Measurements from ENCODE around the gene PLEKHM1.

Gene PLEKHM1

DNA sequence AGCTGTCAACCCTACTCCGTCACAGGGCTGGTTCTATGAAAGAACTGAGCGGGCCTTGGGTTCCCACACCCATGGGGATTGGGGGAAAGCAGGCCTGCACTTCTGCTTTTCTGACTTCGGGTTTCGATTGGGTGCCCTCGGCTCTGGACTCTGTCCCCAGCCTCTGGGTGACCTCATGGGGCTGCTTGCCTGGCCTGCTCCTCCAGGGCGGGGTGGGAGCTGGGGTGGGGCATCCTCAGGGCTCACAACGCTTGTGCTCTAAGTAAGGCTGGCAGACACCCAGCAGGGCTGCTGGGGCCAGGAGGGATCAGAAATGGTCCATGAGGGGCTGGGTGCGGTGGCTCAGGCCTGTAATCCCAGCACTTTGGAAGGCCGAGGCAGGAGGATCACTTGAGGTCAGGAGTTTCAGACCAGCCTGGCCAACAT, 77.0 kb downstream of the PLEKHM1 start:
- Histone ChIP-seq H3K4me3 (ENCODE audit: low read depth in 1 of 5, low read length in 5 of 5) (no peak overlapping the region), H3K9me3 (ENCODE audit: control insufficient read depth in 5 of 5, low read length in 5 of 5) (no peaks in the 10 kb centered on the region), H3K27ac (ENCODE audit: low read depth, low read length) (no peak overlapping the region), H3K4me1 (ENCODE audit: control insufficient read depth in 5 of 5, insufficient read depth in 5 of 5, low read length in 5 of 5) (peaks cover 2 to 50% (median 31%) of the 10 kb centered on the region in 5 donors), H3K27me3 (ENCODE audit: control insufficient read depth in 5 of 5, insufficient read depth in 4 of 5, low read length in 5 of 5) (no peaks in the 10 kb centered on the region), H3K36me3 (ENCODE audit: control insufficient read depth in 5 of 5, insufficient read depth in 5 of 5, low read length in 5 of 5) (peaks cover 0 to 5% (median 0%) of the 10 kb centered on the region in 5 donors), H3K9ac (ENCODE audit: low read length in 5 of 5) (no peak overlapping the region)

DNA sequence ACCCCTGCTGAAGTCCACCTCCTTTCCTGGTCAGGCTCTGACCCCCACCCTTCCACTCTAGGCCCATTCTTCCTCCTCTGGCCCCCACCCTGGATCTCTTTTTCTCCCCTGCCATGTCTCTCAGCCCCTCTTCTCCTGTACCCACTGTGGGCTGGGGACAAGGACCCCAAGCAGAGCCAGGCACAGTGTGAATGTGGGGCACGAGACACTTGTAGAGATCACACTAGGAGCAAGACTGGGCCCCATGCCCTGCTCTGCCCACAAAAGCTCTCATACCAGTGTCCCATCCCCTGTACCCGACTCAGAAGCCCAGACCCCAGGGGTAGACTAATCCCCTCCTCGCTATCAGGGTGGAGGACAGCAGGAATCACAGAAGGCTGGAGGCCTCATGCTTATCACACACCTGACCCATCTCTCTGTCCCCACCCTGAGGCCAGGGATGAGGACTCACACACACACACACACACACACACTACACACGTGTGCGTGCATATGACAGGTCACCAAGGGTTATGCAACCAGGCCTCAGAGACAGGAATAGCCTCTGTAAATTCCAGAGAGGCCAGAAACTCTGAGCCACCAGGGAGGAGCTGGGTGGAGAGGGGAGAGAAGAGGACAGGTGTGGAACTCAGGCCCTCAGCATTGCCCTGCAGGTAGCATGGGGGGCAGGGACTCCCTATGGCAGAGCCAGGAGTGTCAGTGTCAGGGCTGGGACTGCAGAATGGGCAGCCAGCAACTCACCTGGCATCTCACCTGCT, 79.0 kb downstream of the PLEKHM1 start:
- Histone ChIP-seq H3K27ac (ENCODE audit: low read depth, low read length) (no peak overlapping the region), H3K4me3 (ENCODE audit: low read depth in 1 of 5, low read length in 5 of 5) (no peak overlapping the region), H3K27me3 (ENCODE audit: control insufficient read depth in 5 of 5, insufficient read depth in 4 of 5, low read length in 5 of 5) (no peaks in the 10 kb centered on the region), H3K4me1 (ENCODE audit: control insufficient read depth in 5 of 5, insufficient read depth in 5 of 5, low read length in 5 of 5) (peaks cover 2 to 64% (median 34%) of the 10 kb centered on the region in 5 donors), H3K36me3 (ENCODE audit: control insufficient read depth in 5 of 5, insufficient read depth in 5 of 5, low read length in 5 of 5) (peaks cover 0 to 5% (median 0%) of the 10 kb centered on the region in 5 donors), H3K9me3 (ENCODE audit: control insufficient read depth in 5 of 5, low read length in 5 of 5) (no peaks in the 10 kb centered on the region), H3K9ac (ENCODE audit: low read length in 5 of 5) (peak overlapping the region in 1 of 5 donors; percentile 18)

DNA sequence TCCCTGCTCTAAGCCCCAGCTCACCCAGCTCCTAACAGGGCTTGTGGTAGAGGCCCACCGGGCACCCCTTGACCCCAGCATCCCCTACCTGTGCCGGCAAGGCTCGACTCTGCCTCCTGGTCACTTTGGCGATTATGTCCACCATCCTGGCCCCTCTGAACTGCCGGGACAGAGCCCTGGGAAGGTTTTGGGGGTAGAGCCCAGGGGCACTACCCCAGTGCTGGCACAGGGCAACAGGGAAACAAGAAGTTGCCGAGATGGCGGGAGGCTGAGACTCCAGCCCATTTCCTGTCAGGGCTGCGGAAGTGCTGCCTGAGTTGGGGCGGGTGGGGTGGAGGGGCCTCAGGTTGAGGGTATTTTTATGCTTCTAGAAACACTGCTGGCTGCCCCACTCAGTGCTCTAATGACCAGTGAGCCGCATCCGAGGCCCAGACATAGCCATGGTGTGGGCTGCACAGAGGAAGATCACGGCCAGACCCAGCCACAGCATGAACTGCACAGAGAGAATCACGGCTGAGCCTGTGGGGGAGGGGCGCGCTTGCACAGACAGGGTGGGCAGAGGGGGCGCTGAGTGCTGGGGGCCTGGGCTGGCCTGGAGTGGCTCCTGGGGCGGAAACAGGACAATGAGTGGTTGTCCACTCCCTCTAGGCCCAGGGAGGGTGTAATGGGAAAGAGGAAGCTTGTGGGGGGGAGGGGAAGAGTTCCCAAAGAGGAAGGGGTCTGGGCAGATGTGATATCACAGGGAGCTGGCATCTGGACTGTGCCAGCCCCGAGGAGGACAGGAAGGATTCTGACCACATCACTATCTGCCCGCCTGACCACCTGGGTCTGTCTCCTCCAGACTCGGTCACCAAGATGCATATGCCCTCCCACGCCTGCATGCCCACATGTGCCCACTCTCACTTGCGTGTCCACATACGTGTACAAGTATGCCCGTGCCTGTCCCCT, 80.1 kb downstream of the PLEKHM1 start:
- H3K9me3 ChIP-seq (ENCODE audit: control insufficient read depth in 5 of 5, low read length in 5 of 5), result no peaks in the 10 kb centered on the region
- H3K36me3 ChIP-seq (ENCODE audit: control insufficient read depth in 5 of 5, insufficient read depth in 5 of 5, low read length in 5 of 5), result peaks cover 0 to 5% (median 5%) of the 10 kb centered on the region in 5 donors
- peak overlapping the region; percentile 50 to 67 (median 59) for H3K4me3 ChIP-seq (ENCODE audit: low read depth in 1 of 5, low read length in 5 of 5)
- H3K4me1 ChIP-seq (ENCODE audit: control insufficient read depth in 5 of 5, insufficient read depth in 5 of 5, low read length in 5 of 5), result peaks cover 2 to 67% (median 39%) of the 10 kb centered on the region in 5 donors
- no peaks in the 10 kb centered on the region for H3K27me3 ChIP-seq (ENCODE audit: control insufficient read depth in 5 of 5, insufficient read depth in 4 of 5, low read length in 5 of 5)
- H3K27ac ChIP-seq (ENCODE audit: low read depth, low read length), result peak overlapping the region; percentile 50
- H3K9ac ChIP-seq (ENCODE audit: low read length in 5 of 5), result peak overlapping the region in 3 of 5 donors; percentile 52 to 81 (median 53)

DNA sequence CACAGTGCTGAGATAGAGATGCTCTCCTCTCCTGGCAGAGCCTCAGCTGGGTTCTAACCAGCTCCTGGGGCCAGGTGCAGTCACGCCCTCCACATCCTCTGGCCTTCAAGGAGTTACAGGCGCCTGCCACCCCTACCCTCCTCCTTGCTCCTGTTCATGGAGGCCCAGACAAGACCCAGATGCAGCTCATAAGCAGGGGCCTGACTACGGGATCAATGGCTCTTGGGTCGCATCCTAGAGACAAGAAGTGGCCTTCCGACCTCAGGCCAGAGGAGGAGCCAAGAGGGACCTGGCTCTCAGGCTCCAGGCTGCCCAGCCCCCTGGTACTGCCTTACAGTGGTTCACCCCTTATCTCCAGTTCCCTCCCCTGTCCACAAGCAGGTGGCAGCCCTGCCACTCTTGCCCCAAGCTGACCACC, 80.9 kb downstream of the PLEKHM1 start:
- Histone ChIP-seq H3K36me3 (ENCODE audit: control insufficient read depth in 5 of 5, insufficient read depth in 5 of 5, low read length in 5 of 5) (peaks cover 0 to 10% (median 9%) of the 10 kb centered on the region in 5 donors), H3K4me1 (ENCODE audit: control insufficient read depth in 5 of 5, insufficient read depth in 5 of 5, low read length in 5 of 5) (peaks cover 2 to 61% (median 40%) of the 10 kb centered on the region in 5 donors), H3K9me3 (ENCODE audit: control insufficient read depth in 5 of 5, low read length in 5 of 5) (no peaks in the 10 kb centered on the region), H3K27ac (ENCODE audit: low read depth, low read length) (peak overlapping the region; percentile 50), H3K9ac (ENCODE audit: low read length in 5 of 5) (peak overlapping the region in 3 of 5 donors; percentile 52 to 81 (median 53)), H3K27me3 (ENCODE audit: control insufficient read depth in 5 of 5, insufficient read depth in 4 of 5, low read length in 5 of 5) (no peaks in the 10 kb centered on the region), H3K4me3 (ENCODE audit: low read depth in 1 of 5, low read length in 5 of 5) (peak overlapping the region; percentile 50 to 67 (median 59))

DNA sequence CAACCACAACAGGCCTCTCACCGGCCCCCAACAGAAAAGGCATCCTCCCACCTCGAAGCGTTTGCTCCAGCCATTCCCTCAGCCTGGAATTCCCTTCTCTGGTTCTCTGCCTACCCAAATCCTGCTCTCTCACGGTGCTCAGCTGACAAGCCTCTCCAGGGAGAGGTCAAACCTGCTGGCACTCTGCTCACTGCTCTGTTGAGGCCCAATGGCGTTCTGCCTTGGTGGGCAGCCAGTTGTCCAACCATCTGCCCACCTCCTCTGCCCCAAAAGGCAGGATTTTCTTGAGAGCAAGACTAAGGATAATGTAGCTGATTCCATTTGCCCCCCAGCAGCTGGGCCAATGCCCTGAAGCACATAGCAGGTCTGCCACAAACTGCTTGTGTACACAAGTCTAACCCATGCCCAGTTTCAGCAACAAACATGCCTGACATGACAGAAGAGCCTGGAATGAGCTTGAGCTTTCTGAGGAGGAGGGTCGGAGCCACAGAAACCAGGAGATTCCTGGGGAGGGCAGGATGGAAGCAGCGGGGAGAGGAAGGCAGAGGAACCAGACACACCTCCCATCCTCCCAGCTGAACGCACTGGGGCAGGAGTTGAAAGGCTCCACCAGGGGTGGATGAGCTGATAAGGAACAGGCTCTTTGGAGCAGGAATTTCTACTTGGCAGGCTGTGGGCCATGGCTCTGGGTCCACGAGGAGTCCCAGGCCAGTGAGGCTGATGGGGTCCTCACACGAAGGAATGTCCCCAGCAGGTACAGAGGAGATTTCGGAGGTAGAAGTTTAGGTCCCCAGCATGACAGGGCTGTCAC, 81.7 kb downstream of the PLEKHM1 start:
- Histone ChIP-seq H3K27me3 (ENCODE audit: control insufficient read depth in 5 of 5, insufficient read depth in 4 of 5, low read length in 5 of 5) (no peaks in the 10 kb centered on the region), H3K9ac (ENCODE audit: low read length in 5 of 5) (peak overlapping the region in 2 of 5 donors; percentile 33 to 52), H3K9me3 (ENCODE audit: control insufficient read depth in 5 of 5, low read length in 5 of 5) (no peaks in the 10 kb centered on the region), H3K4me3 (ENCODE audit: low read depth in 1 of 5, low read length in 5 of 5) (peak overlapping the region in 4 of 5 donors; percentile 50 to 67 (median 60)), H3K27ac (ENCODE audit: low read depth, low read length) (no peak overlapping the region), H3K36me3 (ENCODE audit: control insufficient read depth in 5 of 5, insufficient read depth in 5 of 5, low read length in 5 of 5) (peaks cover 0 to 18% (median 18%) of the 10 kb centered on the region in 5 donors), H3K4me1 (ENCODE audit: control insufficient read depth in 5 of 5, insufficient read depth in 5 of 5, low read length in 5 of 5) (peaks cover 2 to 61% (median 38%) of the 10 kb centered on the region in 5 donors)

DNA sequence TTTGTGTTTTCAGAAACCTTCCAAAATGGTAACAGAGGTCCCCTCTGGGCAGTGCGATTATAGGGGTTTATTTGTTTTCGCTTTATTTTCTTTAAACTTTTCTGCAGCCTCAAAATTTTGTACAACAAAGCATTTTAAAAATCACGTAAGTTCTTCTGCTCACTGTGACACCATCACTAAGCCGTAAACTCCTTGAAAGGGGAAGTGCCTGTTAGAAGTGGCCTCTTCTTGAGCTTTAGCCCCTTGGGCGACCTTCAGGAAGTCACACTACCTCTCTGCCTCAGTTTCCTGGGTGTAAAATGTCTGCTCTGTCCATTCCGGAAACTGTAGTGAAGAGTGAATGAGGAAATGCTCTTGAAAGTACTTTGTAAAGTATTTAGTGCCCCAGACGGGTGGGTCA, 84.4 kb downstream of the PLEKHM1 start:
- H3K9me3 ChIP-seq (ENCODE audit: control insufficient read depth in 5 of 5, low read length in 5 of 5), result no peaks in the 10 kb centered on the region
- H3K4me3 ChIP-seq (ENCODE audit: low read depth in 1 of 5, low read length in 5 of 5), result no peak overlapping the region
- H3K4me1 ChIP-seq (ENCODE audit: control insufficient read depth in 5 of 5, insufficient read depth in 5 of 5, low read length in 5 of 5), result peaks cover 2 to 44% (median 23%) of the 10 kb centered on the region in 5 donors
- H3K36me3 ChIP-seq (ENCODE audit: control insufficient read depth in 5 of 5, insufficient read depth in 5 of 5, low read length in 5 of 5), result peaks cover 0 to 45% (median 38%) of the 10 kb centered on the region in 5 donors
- H3K9ac ChIP-seq (ENCODE audit: low read length in 5 of 5), result no peak overlapping the region
- no peaks in the 10 kb centered on the region for H3K27me3 ChIP-seq (ENCODE audit: control insufficient read depth in 5 of 5, insufficient read depth in 4 of 5, low read length in 5 of 5)
- H3K27ac ChIP-seq (ENCODE audit: low read depth, low read length), result no peak overlapping the region

DNA sequence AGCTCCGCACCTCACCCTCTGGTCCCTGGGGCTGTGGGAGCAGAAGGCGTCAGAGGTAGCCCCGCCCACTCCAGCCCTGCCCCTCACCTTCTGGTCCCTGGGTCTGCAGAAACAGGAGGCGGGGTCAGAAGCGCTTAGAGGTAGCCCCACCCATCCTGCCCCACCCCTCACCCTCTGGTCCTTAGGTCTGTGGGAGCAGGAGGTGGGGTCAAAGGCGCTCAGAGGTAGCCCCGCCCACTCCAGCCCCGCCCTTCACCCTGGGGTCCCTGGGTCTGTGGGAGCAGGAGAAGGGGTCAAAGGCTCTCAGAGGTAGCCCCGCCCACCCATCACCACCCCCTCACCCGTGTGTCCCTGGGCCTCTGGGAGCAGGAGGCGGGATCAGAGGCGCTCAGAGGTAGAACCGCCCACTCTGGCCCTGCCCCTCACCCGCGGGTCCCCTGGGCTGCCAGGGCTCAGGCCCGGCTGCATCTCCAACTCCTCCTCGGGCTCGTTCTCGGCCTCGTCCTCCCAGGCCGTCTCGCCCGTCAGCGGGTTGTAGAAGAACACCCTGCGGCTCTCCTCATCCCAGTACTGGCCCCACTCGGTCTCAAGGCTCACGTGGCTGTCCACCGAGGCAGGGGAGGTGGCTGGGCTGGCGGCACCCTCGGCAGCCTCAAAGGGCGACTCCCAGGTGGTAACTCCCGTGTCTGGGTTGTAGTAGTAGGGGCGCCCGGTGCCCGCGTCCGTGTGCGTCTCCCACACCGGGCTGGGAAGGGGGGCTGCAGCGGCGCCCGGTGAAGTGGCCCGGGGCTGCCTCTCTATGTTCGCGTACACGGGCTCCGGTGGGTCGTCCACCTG, 85.1 kb downstream of the PLEKHM1 start:
- Histone ChIP-seq H3K9ac (ENCODE audit: low read length in 5 of 5) (no peak overlapping the region), H3K36me3 (ENCODE audit: control insufficient read depth in 5 of 5, insufficient read depth in 5 of 5, low read length in 5 of 5) (peaks cover 0 to 51% (median 38%) of the 10 kb centered on the region in 5 donors), H3K4me3 (ENCODE audit: low read depth in 1 of 5, low read length in 5 of 5) (no peak overlapping the region), H3K9me3 (ENCODE audit: control insufficient read depth in 5 of 5, low read length in 5 of 5) (no peaks in the 10 kb centered on the region), H3K4me1 (ENCODE audit: control insufficient read depth in 5 of 5, insufficient read depth in 5 of 5, low read length in 5 of 5) (peaks cover 0 to 38% (median 17%) of the 10 kb centered on the region in 5 donors), H3K27me3 (ENCODE audit: control insufficient read depth in 5 of 5, insufficient read depth in 4 of 5, low read length in 5 of 5) (no peaks in the 10 kb centered on the region), H3K27ac (ENCODE audit: low read depth, low read length) (no peak overlapping the region)

DNA sequence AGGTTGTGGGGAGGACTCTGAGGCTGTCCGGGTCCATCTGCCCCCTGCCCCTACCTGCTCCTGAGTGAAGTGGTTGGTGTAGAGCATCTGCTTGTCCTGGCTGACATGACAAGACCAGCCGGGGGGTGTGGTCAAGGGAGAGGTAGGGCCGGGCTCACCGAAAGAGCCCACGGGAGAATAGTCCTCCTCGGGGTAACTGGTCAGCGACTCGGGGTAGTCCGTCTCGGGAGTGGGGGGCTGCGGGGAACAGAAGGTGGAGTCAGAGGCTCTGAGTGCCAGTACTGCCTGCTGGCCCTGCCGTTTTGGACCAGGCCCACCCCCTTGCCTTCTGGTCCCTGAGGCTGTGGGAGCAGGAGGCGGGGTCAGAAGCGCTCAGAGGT, 85.7 kb downstream of the PLEKHM1 start:
- H3K27ac ChIP-seq (ENCODE audit: low read depth, low read length), result no peak overlapping the region
- peaks cover 0 to 32% (median 16%) of the 10 kb centered on the region in 5 donors for H3K4me1 ChIP-seq (ENCODE audit: control insufficient read depth in 5 of 5, insufficient read depth in 5 of 5, low read length in 5 of 5)
- no peak overlapping the region for H3K9ac ChIP-seq (ENCODE audit: low read length in 5 of 5)
- no peaks in the 10 kb centered on the region for H3K9me3 ChIP-seq (ENCODE audit: control insufficient read depth in 5 of 5, low read length in 5 of 5)
- peaks cover 0 to 57% (median 41%) of the 10 kb centered on the region in 5 donors for H3K36me3 ChIP-seq (ENCODE audit: control insufficient read depth in 5 of 5, insufficient read depth in 5 of 5, low read length in 5 of 5)
- no peak overlapping the region for H3K4me3 ChIP-seq (ENCODE audit: low read depth in 1 of 5, low read length in 5 of 5)
- H3K27me3 ChIP-seq (ENCODE audit: control insufficient read depth in 5 of 5, insufficient read depth in 4 of 5, low read length in 5 of 5), result no peaks in the 10 kb centered on the region
